Panc1 (cell line): Measurements from ENCODE around the gene BRPF1.

Source experiments
- POLR2AphosphoS5 ChIP-seq: IDR thresholded peaks from 2 replicates; pipeline ENCODE4 v1.6.1; 2012; ENCODE audit warnings: mild to moderate bottlenecking, low read depth, low read length, moderate library complexity
- SIN3A ChIP-seq: IDR thresholded peaks from 2 replicates; pipeline ENCODE4 v1.6.1; 2012; ENCODE audit warnings: low read depth, mild to moderate bottlenecking, low read length, moderate library complexity, borderline replicate concordance; ENCODE audit not compliant: insufficient read depth
- TCF7L2 ChIP-seq: IDR thresholded peaks from 2 replicates; pipeline ENCODE4 v1.6.1; 2011; ENCODE audit warnings: mild to moderate bottlenecking, low read depth, low read length, inconsistent platforms
- TF ChIP-seq, protein P1 (sequence below): fragments of 450-650 bp; IDR thresholded peaks from 2 replicates; pipeline ENCODE4 v1.5.1; 2017; ENCODE audit warnings: mild to moderate bottlenecking
- TF ChIP-seq, protein P2 (sequence below), 2 experiments: IDR thresholded peaks; 2 replicates each; pipeline ENCODE4 v1.6.1; 2011 to 2012; ENCODE audit warnings: low read depth in 2 of 2, control low read depth in 1 of 2, low read length in 1 of 2, mild to moderate bottlenecking in 1 of 2, moderate library complexity in 1 of 2; ENCODE audit not compliant: insufficient read depth in 1 of 2

DNA sequence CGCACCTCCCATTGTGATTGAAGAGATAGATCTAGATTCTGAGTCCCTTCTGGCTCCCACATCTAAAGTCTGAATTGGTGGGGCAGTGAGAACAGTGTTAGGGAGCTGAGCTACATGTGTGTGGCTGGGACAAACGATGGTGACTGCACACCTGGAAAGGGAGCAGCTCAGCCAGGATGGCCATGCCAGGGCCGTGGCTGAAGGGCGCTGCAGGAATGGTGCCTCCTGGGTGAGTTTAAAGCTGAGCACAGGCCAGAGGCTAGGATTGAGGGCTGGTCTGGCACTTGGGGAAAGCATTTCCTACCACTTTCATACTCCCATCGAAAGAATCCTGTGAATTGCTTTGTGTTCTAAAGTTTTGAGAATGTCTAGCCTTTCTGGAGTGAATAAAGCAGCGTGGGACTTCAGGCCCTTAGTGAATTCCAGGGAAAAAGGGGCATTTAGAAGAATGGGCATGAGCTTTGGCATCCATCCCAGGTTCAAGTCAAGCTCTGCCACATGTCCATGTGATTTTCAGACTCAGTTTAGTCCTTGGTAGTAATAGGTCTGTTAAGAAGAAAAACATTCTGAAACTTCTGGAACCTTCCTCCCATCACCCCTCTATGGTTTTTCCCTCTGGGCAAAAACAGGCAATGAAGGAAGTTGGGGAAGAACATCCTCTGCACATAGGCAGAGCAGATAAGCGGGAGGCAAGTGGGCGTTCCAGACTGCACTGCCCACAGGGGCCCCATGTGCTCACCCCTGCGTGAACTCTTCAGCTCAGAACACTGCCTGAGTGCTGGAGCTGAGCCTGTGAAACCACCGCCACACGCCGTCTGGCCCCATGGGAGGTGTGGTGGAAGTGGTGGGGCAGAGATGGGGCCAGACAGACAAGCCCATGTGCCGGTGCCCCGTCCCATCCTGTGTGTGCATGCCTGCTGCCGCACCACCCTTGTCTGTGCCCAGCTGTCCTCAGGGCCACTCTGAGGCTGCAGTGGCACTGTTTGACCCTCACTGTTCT lies 40.8 kb upstream of the BRPF1 start:
- TF ChIP-seq, protein P1, sequence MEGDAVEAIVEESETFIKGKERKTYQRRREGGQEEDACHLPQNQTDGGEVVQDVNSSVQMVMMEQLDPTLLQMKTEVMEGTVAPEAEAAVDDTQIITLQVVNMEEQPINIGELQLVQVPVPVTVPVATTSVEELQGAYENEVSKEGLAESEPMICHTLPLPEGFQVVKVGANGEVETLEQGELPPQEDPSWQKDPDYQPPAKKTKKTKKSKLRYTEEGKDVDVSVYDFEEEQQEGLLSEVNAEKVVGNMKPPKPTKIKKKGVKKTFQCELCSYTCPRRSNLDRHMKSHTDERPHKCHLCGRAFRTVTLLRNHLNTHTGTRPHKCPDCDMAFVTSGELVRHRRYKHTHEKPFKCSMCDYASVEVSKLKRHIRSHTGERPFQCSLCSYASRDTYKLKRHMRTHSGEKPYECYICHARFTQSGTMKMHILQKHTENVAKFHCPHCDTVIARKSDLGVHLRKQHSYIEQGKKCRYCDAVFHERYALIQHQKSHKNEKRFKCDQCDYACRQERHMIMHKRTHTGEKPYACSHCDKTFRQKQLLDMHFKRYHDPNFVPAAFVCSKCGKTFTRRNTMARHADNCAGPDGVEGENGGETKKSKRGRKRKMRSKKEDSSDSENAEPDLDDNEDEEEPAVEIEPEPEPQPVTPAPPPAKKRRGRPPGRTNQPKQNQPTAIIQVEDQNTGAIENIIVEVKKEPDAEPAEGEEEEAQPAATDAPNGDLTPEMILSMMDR, result no peak
- TF ChIP-seq TCF7L2 (no peak), SIN3A (no peak), POLR2AphosphoS5 (no peak)
- TF ChIP-seq, protein P2, sequence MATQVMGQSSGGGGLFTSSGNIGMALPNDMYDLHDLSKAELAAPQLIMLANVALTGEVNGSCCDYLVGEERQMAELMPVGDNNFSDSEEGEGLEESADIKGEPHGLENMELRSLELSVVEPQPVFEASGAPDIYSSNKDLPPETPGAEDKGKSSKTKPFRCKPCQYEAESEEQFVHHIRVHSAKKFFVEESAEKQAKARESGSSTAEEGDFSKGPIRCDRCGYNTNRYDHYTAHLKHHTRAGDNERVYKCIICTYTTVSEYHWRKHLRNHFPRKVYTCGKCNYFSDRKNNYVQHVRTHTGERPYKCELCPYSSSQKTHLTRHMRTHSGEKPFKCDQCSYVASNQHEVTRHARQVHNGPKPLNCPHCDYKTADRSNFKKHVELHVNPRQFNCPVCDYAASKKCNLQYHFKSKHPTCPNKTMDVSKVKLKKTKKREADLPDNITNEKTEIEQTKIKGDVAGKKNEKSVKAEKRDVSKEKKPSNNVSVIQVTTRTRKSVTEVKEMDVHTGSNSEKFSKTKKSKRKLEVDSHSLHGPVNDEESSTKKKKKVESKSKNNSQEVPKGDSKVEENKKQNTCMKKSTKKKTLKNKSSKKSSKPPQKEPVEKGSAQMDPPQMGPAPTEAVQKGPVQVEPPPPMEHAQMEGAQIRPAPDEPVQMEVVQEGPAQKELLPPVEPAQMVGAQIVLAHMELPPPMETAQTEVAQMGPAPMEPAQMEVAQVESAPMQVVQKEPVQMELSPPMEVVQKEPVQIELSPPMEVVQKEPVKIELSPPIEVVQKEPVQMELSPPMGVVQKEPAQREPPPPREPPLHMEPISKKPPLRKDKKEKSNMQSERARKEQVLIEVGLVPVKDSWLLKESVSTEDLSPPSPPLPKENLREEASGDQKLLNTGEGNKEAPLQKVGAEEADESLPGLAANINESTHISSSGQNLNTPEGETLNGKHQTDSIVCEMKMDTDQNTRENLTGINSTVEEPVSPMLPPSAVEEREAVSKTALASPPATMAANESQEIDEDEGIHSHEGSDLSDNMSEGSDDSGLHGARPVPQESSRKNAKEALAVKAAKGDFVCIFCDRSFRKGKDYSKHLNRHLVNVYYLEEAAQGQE (IDR thresholded peaks at IDR 0.05; ENCODE audit: insufficient read depth in 1 of 2, low read depth in 2 of 2, low read length in 1 of 2), result no peak
